ENCODE data around the gene WNT2B. TPM values are rescaled to one million over a fixed set of nuclear protein-coding genes. Genes with fewer than 3 reads are reported as not detected.

The WNT2B gene
- 0.12 to 0.28 TPM (median 0.23 TPM) in 5 replicates for total RNA-seq (2022; extraction: Qiagen RNA extraction)

GRCh38 chr1:112508278-112509004 lies at the start of gene WNT2B:
Gene WNT2B, plus strand, starts transcription at chr1:112508965. Its CDS starts 298 bp downstream, at chr1:112509263.

Other genes with a start within 250 kb of the WNT2B start
- gene CTTNBP2NL, start 112.8 kb upstream of the WNT2B start, total RNA-seq (2022; extraction: Qiagen RNA extraction) = 5.1 to 9.9 TPM (median 7.6 TPM) in 5 replicates
- 11.0 to 12.0 TPM (median 11.6 TPM) in 5 replicates for gene ST7L, start 110.2 kb downstream of the WNT2B start, total RNA-seq (2022; extraction: Qiagen RNA extraction)
- 56.0 to 66.5 TPM (median 63.5 TPM) in 5 replicates for gene CAPZA1, start 110.9 kb downstream of the WNT2B start, total RNA-seq (2022; extraction: Qiagen RNA extraction)
- 24.4 to 33.8 TPM (median 29.7 TPM) in 5 replicates for gene MOV10, start 165.7 kb downstream of the WNT2B start, total RNA-seq (2022; extraction: Qiagen RNA extraction)
- 351 to 403 TPM (median 363 TPM) in 5 replicates for gene RHOC, start 198.2 kb downstream of the WNT2B start, total RNA-seq (2022; extraction: Qiagen RNA extraction)
- 0.75 to 1.3 TPM (median 0.94 TPM) in 5 replicates for gene PPM1J, start 206.4 kb downstream of the WNT2B start, total RNA-seq (2022; extraction: Qiagen RNA extraction)